IMR-90 (cell line): ENCODE measurements around the gene PPWD1. TPM values are rescaled to one million over a fixed set of nuclear protein-coding genes. Genes with fewer than 3 reads are reported as not detected.
A peak's percentile ranks its signal among the peaks of the same experiment; 100 is the strongest.

Experiments used
- ATAC-seq: fragments of 200-7000 bp; cut with Tn5 transposase; 2 replicates; pipeline ENCODE4 v1.9.1; 2020; ENCODE audit warnings: low read depth, mild to moderate bottlenecking, moderate library complexity
- BruUV-seq: library from RNA; stranded (reverse); fragments of 400-500 nt; replicated peaks from 2 replicates; lab custom pipeline; 2021; lab: Mats Ljungman, UMichigan
- CTCF ChIA-PET: fragments of 300-600 bp; formaldehyde crosslinking; extraction: SDS; loops from one replicate; lab custom pipeline; 2021; ENCODE audit warnings: antibody characterized with exemption; lab: Yijun Ruan, JAX
- POLR2A ChIA-PET: fragments of 300-600 bp; sonication (Branson Sonifier 250); formaldehyde crosslinking; loops from one replicate; lab custom pipeline; 2022; ENCODE audit warnings: antibody characterized with exemption; ENCODE audit not compliant: unreplicated experiment; lab: Charles Lee
- DNase-seq: peaks from one replicate; pipeline ENCODE4 v3.0.0; 2013
- H2AFZ ChIP-seq: replicated peaks from 2 replicates; pipeline ENCODE3; 2013; ENCODE audit warnings: low read length, mild to moderate bottlenecking; ENCODE audit not compliant: poor library complexity
- H2AK5ac ChIP-seq: 2 replicates; pipeline ENCODE4 v1.6.1; 2013; ENCODE audit warnings: low read depth, low read length, inconsistent platforms
- H2AK9ac ChIP-seq: replicated peaks from 2 replicates; pipeline ENCODE3; 2013; ENCODE audit warnings: mild to moderate bottlenecking, low read depth, low read length, moderate library complexity; ENCODE audit not compliant: poor library complexity
- H2BK120ac ChIP-seq: 2 replicates; pipeline ENCODE4 v1.6.1; 2013; ENCODE audit warnings: low read depth, low read length, inconsistent platforms
- H2BK15ac ChIP-seq: 3 replicates; pipeline ENCODE4 v1.6.1; 2013; ENCODE audit warnings: low read depth, low read length, inconsistent platforms
- H2BK20ac ChIP-seq: 2 replicates; pipeline ENCODE4 v1.6.1; 2013; ENCODE audit warnings: low read depth, mild to moderate bottlenecking, inconsistent platforms, low read length, moderate library complexity
- H2BK5ac ChIP-seq: 2 replicates; pipeline ENCODE4 v1.6.1; 2013; ENCODE audit warnings: mild to moderate bottlenecking, low read depth, low read length, inconsistent platforms; ENCODE audit not compliant: poor library complexity, severe bottlenecking
- H3K14ac ChIP-seq: replicated peaks from 2 replicates; pipeline ENCODE4 v1.6.1; 2013; ENCODE audit warnings: low read depth, low read length, inconsistent platforms
- H3K18ac ChIP-seq: 2 replicates; pipeline ENCODE4 v1.6.1; 2013; ENCODE audit warnings: low read depth, low read length, control low read depth
- H3K23ac ChIP-seq: 2 replicates; pipeline ENCODE4 v1.6.1; 2013; ENCODE audit warnings: low read depth, low read length, inconsistent platforms
- H3K27ac ChIP-seq: 2 replicates; pipeline ENCODE4 v1.5.1; 2013; ENCODE audit warnings: mild to moderate bottlenecking, control low read depth, low read length; ENCODE audit not compliant: insufficient read depth
- H3K27me3 ChIP-seq: 2 replicates; pipeline ENCODE4 v1.6.1; 2013; ENCODE audit warnings: low read length; ENCODE audit not compliant: control insufficient read depth, insufficient read depth
- H3K36me3 ChIP-seq: 2 replicates; pipeline ENCODE4 v1.6.1; 2013; ENCODE audit warnings: low read length, mixed read lengths; ENCODE audit not compliant: control insufficient read depth, insufficient read depth
- H3K4ac ChIP-seq: 2 replicates; pipeline ENCODE4 v1.6.1; 2013; ENCODE audit warnings: low read depth, low read length, inconsistent platforms
- H3K4me1 ChIP-seq: 2 replicates; pipeline ENCODE4 v1.6.1; 2013; ENCODE audit warnings: low read length, mixed read lengths; ENCODE audit not compliant: control insufficient read depth, insufficient read depth
- H3K4me2 ChIP-seq: 2 replicates; pipeline ENCODE4 v1.6.1; 2013; ENCODE audit warnings: low read depth, mild to moderate bottlenecking, control low read depth, low read length, moderate library complexity
- H3K4me3 ChIP-seq: 2 replicates; pipeline ENCODE4 v1.5.1; 2013; ENCODE audit warnings: low read depth, mild to moderate bottlenecking, control low read depth, low read length, moderate library complexity; ENCODE audit not compliant: insufficient read depth
- H3K56ac ChIP-seq: 2 replicates; pipeline ENCODE4 v1.6.1; 2013; ENCODE audit warnings: low read length, inconsistent platforms; ENCODE audit not compliant: insufficient read depth; ENCODE audit errors: extremely low read depth
- H3K79me1 ChIP-seq, 2 experiments: 2 replicates each; pipeline ENCODE4 v1.6.1; 2013; ENCODE audit warnings: low read length in 2 of 2, inconsistent platforms in 1 of 2, low read depth in 1 of 2
- H3K9ac ChIP-seq: 2 replicates; pipeline ENCODE4 v1.6.1; 2013; ENCODE audit warnings: low read depth, low read length, control low read depth
- H3K9me1 ChIP-seq: 2 replicates; pipeline ENCODE4 v1.6.1; 2013; ENCODE audit warnings: low read length, inconsistent platforms; ENCODE audit not compliant: insufficient read depth
- H3K9me3 ChIP-seq: 2 replicates; pipeline ENCODE4 v1.6.1; 2013; ENCODE audit warnings: low read length; ENCODE audit not compliant: control insufficient read depth, insufficient read depth
- H4K20me1 ChIP-seq: 2 replicates; pipeline ENCODE4 v1.6.1; 2013; ENCODE audit warnings: low read length, inconsistent platforms; ENCODE audit not compliant: insufficient read depth
- H4K5ac ChIP-seq: 2 replicates; pipeline ENCODE4 v1.6.1; 2013; ENCODE audit warnings: mild to moderate bottlenecking, low read depth, low read length, control low read depth
- H4K8ac ChIP-seq, 2 experiments: 2 replicates each; pipeline ENCODE4 v1.6.1; 2013; ENCODE audit warnings: low read depth in 2 of 2, low read length in 2 of 2, control low read depth in 1 of 2, inconsistent platforms in 1 of 2
- H4K91ac ChIP-seq: 2 replicates; pipeline ENCODE4 v1.6.1; 2013; ENCODE audit warnings: low read depth, low read length, inconsistent platforms; ENCODE audit not compliant: insufficient read depth
- BHLHE40 ChIP-seq: fragments of 150-350 bp; IDR thresholded peaks from 2 replicates; pipeline ENCODE4 v1.6.1; 2016; ENCODE audit warnings: mild to moderate bottlenecking, low read depth, low read length
- CEBPB ChIP-seq: IDR thresholded peaks from 2 replicates; pipeline ENCODE4 v1.6.1; 2012; ENCODE audit warnings: low read depth, low read length, improper control_type of control experiment
- CHD1 ChIP-seq: IDR thresholded peaks from 2 replicates; pipeline ENCODE4 v1.6.1; 2012; ENCODE audit warnings: low read depth, low read length, improper control_type of control experiment
- CTCF ChIP-seq: conservative IDR thresholded peaks from 2 replicates; pipeline ENCODE4 v1.5.1; 2012; ENCODE audit warnings: mild to moderate bottlenecking, low read depth, low read length, improper control_type of control experiment
- ELK1 ChIP-seq: fragments of 150-350 bp; IDR thresholded peaks from 2 replicates; pipeline ENCODE4 v1.6.1; 2016; ENCODE audit warnings: low read depth, mild to moderate bottlenecking, low read length, moderate library complexity, borderline replicate concordance
- FOS ChIP-seq: fragments of 150-350 bp; IDR thresholded peaks from 2 replicates; pipeline ENCODE4 v1.6.1; 2016; ENCODE audit warnings: low read depth, low read length
- MAZ ChIP-seq: IDR thresholded peaks from 2 replicates; pipeline ENCODE4 v1.6.1; 2012; ENCODE audit warnings: low read depth, mild to moderate bottlenecking, low read length, improper control_type of control experiment, moderate library complexity, borderline replicate concordance
- MXI1 ChIP-seq: IDR thresholded peaks from 2 replicates; pipeline ENCODE4 v1.6.1; 2012; ENCODE audit warnings: low read depth, mild to moderate bottlenecking, low read length, moderate library complexity, borderline replicate concordance
- NFE2L2 ChIP-seq: fragments of 150-350 bp; IDR thresholded peaks from 2 replicates; pipeline ENCODE4 v1.6.1; 2016; ENCODE audit warnings: low read depth, mild to moderate bottlenecking, low read length
- POLR2A ChIP-seq: IDR thresholded peaks from 2 replicates; pipeline ENCODE4 v1.6.1; 2012; ENCODE audit warnings: mild to moderate bottlenecking, low read depth, low read length
- RAD21 ChIP-seq: IDR thresholded peaks from 2 replicates; pipeline ENCODE4 v1.6.1; 2012; ENCODE audit warnings: low read length, improper control_type of control experiment
- RCOR1 ChIP-seq: IDR thresholded peaks from 2 replicates; pipeline ENCODE4 v1.6.1; 2012; ENCODE audit warnings: mild to moderate bottlenecking, low read length, improper control_type of control experiment; ENCODE audit not compliant: insufficient replicate concordance
- RFX5 ChIP-seq: IDR thresholded peaks from 2 replicates; pipeline ENCODE4 v1.8.0; 2012; ENCODE audit warnings: low read depth, mild to moderate bottlenecking, low read length, moderate library complexity
- SMC3 ChIP-seq: fragments of 150-350 bp; IDR thresholded peaks from 2 replicates; pipeline ENCODE4 v1.6.1; 2016; ENCODE audit warnings: low read depth, mild to moderate bottlenecking, antibody characterized with exemption, low read length, moderate library complexity
- USF2 ChIP-seq: fragments of 150-350 bp; IDR thresholded peaks from 2 replicates; pipeline ENCODE4 v1.6.1; 2017; ENCODE audit warnings: mild to moderate bottlenecking, antibody characterized with exemption, low read length, low read depth
- dilution Hi-C: fragments of 300-500 bp; cut with HindIII; formaldehyde crosslinking; loops from one replicate; pipeline ENCODE4 v1.14.3; 2018; ENCODE audit warnings: low sequenced_read_pairs; ENCODE audit not compliant: unreplicated experiment
- in situ Hi-C: fragments of 300-500 bp; cut with MboI; formaldehyde crosslinking; loops from 3 replicates; pipeline ENCODE4 v1.14.3; 2019; ENCODE audit warnings: low sequenced_read_pairs, inconsistent platforms, mixed read lengths
- intact Hi-C: fragments of 100-400 bp; cut with micrococcal nuclease; formaldehyde crosslinking; loops from 2 replicates; pipeline ENCODE4 v1.10.0; 2022
- polyA plus RNA-seq, 3 experiments: library from polyadenylated mRNA; depleted of rRNA; stranded (reverse); fragments of >200 nt; gene quantifications; 2 replicates each; pipeline ENCODE4 v1.2.3, GENCODE V29; 2012; ENCODE audit warnings: low replicate concordance in 1 of 3
- total RNA-seq: library from RNA; depleted of rRNA; stranded (reverse); fragments of >200 nt; gene quantifications from 2 replicates; pipeline ENCODE4 v1.2.3, GENCODE V29; 2012

Gene PPWD1
- total and polyA plus RNA-seq, 2 of the 4 experiments (the other 2 are of a cell fraction) = 12.5 to 17.9 TPM

GRCh38 chr5:65555287-65555686 is 7.8 kb upstream of the PPWD1 start:
- ATAC-seq = no peak
- CTCF ChIA-PET = no interaction called here
- H2AFZ ChIP-seq = no peak overlapping the region

More at GRCh38 chr5:65555287-65555686, 7.8 kb upstream of the PPWD1 start:
- no peak overlapping the region for H3K56ac ChIP-seq
- POLR2A ChIA-PET = no interaction called here
- no peak overlapping the region for H4K8ac ChIP-seq
- DNase-seq = peak; percentile 49
- H3K18ac ChIP-seq = no peak overlapping the region
- no peaks in the 10 kb centered on the region for H3K9me1 ChIP-seq
- no peaks in the 10 kb centered on the region for H3K9me3 ChIP-seq
- no peak overlapping the region for H3K4me3 ChIP-seq
- no peak overlapping the region for H3K14ac ChIP-seq
- no peak overlapping the region for H4K91ac ChIP-seq
- H3K4ac ChIP-seq = no peak overlapping the region
- no peak overlapping the region for H3K23ac ChIP-seq
- H4K5ac ChIP-seq = no peak overlapping the region
- H2AK5ac ChIP-seq = no peak overlapping the region
- BruUV-seq = no TSS peak
- no peaks in the 10 kb centered on the region for H3K27me3 ChIP-seq
- in situ Hi-C loops (no loop called here), dilution Hi-C loops (no loop called here), intact Hi-C loops (no loop called here)
- no peaks in the 10 kb centered on the region; the same call in 1 of the 2 replicates for H3K36me3 ChIP-seq
- no peak overlapping the region for H2BK5ac ChIP-seq
- no peak overlapping the region for H2AK9ac ChIP-seq
- no peak overlapping the region for H2BK15ac ChIP-seq
- H4K20me1 ChIP-seq = no peaks in the 10 kb centered on the region
- TF ChIP-seq SMC3 (no peak), NFE2L2 (no peak), BHLHE40 (no peak), POLR2A (no peak), RAD21 (no peak), MXI1 (no peak), RCOR1 (no peak), FOS (no peak), ELK1 (no peak), RFX5 (no peak), MAZ (no peak), USF2 (no peak), CTCF (no peak), CEBPB (no peak), CHD1 (no peak)
- no peak overlapping the region for H3K9ac ChIP-seq
- no peak overlapping the region for H2BK20ac ChIP-seq
- peaks cover 12 to 22% of the 10 kb centered on the region in 2 experiments for H3K79me1 ChIP-seq
- no peak overlapping the region for H3K27ac ChIP-seq
- H3K4me2 ChIP-seq = no peak overlapping the region
- H2BK120ac ChIP-seq = no peak overlapping the region
- H3K4me1 ChIP-seq = no peaks in the 10 kb centered on the region
